GM18861 (cell line): ENCODE measurements around the gene GBGT1.

Source experiments
- ATAC-seq: cut with Tn5 transposase; IDR thresholded peaks from one replicate; pipeline ENCODE4 v1.9.1; 2021; ENCODE audit not compliant: unreplicated experiment

GBGT1 gene

DNA sequence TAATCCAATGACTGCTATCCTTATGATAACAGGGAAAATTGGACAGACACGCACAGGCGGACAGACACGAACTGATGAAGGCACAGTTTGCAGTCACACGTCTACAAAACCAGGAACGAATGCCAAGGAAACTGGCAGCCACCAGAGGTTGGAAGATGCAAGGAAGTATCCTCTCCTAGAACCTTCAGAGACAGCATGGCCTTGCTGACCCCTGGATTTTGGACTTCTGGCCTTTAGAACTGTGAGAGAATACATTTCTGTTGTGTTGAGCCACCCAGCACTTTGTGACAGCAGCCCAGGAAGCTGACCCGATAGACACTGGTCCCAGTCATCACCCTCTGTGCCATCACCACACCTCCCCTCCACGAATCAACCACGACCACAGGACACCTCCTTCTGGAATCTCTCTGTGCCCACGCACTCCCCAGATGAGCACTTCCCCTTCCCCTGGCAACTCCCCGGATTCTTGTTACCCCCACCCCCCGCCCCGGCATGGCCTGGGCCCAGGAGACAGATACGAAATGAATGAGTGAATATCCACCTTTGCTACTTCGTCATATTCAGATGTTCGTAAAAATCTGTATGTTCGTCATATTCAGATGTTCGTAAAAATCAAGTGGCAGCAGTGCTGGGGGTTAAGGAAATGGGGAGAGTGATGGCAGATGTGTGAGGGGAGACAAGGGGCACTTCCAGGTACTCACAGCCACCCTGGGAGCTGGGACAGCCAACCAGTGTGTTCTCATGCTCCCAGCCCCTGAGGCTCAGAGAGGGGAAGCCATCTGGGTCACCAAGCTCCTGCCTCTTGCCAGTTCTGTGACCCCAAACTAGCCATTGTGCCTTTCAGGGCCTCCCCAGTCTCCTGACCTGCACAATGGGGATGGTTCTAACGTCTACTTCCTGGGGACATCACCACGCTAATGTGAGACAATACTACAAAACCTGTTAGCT lies 18.5 kb downstream of the GBGT1 start:
- no peak for ATAC-seq

DNA sequence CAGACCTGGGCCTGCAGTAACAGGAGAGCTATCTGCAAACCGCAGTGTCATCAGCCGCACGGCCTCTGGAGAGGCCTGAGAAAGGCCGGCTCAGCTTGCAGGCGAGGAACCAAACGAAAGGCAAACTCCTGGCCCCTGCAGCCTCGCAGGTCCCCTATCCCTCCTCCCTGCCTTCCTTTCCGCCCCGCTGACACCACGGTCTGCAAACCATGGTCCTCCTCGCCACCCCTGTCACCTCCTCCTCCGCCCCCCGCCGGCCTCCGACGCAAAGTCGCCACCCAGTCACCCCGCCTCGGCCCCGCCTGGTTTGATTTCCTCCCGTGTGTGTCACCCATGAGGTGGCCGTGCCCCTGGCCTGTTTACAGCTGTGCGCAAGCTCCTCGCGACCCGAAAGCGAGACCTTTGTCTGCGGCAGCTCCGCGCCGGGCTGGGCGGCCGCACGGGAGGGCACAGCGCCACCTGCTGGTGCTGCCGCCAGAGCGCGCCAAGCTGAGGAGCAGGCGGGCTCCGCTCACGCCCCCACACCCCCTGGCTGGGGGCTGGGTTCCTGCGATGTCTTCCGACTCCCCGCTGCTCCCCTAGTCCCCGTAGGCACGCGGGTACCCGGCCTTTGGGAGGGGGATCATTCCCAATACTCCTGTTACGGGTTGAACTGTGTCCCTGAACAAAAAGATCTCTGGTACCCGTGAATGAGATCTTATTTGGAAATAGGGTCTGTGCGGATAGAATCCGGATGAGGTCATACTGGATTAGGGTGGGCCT lies 19.4 kb downstream of the GBGT1 start:
- ATAC-seq, result peak; percentile 29

DNA sequence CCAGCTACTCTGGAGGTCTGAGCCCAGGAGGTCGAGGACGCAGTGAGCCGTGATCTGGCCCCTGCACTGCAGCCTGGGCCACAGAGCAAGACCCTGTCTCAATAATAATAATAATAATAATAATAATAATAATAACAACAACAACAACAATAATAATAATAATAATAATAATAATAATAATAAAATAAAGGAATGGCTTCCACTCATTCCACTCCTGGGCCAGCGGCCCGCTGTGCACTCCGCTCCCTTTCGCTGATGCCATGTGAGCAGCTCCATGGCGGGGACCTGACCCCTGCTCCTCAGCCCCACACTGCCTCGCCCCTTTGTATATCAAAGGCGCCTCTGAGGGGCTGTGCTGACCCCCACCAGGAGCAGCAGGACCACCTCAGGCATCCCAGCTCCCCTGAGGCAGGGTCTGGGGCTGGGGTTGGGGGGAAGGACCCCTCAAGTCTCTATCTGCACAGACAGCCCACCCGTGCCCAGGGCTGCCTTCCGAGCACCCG lies 20.0 kb downstream of the GBGT1 start:
- no peak for ATAC-seq

DNA sequence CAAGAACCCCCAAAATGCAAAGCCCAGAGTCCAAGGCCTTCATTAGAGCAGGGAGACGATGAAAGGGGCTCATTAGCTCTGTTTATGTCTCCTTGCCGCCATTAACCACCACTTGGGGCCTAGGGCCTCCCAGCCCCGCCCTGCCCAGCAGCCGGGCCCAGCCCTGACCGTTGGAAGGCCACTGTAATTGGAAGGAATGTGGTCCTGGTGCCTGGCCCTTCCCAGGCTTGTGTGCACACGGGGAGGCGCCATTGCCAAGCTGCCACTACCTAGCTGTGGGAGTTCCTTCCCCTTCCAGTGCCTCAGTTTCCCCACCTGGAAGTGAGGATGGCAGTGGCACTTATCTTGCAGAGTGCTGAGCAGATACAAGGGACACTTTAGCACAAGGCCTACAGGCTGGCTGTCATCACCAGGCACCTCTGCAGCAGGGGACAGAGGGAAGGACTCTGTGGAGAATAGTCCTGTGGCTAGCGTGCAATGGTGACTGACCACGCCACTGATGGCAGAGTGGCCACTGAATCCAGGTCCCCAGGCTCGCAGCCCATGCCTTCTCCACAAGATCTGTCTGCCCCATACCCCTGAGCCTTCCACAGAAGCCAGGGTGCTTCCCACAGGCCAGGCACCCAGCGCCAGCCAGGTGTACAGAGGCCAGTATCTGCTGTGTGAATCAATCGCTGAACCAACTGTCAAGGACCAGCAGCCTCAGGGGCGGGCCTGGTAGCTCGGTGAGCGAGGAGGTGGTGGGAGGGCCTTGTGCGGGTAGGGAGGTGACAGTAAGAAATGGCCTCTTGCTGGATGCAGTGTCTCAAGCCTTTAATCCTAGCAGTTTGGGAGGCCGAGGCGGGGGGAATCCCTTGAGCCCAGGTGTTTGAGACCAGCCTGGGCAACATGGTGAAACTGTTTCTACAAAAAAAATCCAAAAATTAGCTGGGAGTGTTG lies 20.8 kb downstream of the GBGT1 start:
- no peak for ATAC-seq

DNA sequence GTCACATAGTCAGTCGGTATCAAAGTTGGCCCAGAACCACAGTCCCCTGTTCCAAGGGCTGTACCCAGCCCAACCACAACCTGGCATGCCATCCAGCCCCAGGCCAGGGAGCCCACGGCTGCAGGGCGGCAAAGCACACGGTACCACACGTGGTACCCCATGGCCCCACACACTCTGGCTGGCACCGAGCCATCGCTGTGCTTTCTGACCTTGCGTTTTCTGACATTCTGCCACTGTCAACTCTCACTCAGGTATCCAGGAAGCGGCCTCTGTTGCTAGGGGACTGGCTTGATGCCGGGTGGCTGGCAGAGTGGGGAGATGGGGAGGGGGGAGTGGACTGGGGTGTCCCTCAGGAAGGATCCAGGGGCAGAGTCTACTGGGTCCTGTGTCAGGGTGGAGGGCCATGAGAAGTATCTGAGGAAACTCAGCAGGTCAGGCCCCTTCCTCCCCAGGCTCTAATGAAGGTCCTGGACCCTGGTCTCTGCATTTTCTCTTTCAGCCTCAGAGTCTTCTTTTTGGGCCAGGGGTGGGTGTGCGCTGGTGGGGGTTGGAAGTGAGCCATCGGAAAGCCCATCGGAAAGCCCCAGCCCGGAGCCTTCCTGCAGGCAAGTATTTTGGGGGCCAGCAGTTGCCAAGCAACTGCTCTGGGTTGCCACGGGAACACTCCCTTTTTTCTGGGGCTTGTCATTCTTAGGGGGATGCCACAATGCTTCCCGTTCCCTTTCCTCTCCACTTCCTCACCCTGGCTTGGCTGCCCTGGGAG lies 21.7 kb downstream of the GBGT1 start:
- ATAC-seq, result no peak

DNA sequence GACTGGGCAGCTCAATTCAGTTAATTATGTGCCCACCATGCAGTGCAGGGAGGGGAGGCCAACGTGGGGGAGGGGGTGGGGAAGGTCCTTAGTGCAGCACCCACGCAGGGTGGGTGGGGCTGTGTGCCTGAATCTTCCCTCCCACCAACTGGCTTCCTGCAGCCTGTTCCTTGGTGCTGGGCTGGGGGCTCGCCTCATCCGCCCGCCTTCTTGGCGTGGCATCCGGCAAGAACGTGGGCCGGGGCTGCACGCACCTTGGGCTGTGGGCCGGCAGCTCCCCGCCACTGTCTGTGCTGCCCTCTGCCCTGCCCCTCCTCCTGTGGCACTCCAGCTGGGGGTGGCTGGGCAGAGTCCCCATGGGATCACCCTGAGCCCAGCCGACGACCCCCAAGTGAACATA lies 23.1 kb downstream of the GBGT1 start:
- ATAC-seq, result no peak

DNA sequence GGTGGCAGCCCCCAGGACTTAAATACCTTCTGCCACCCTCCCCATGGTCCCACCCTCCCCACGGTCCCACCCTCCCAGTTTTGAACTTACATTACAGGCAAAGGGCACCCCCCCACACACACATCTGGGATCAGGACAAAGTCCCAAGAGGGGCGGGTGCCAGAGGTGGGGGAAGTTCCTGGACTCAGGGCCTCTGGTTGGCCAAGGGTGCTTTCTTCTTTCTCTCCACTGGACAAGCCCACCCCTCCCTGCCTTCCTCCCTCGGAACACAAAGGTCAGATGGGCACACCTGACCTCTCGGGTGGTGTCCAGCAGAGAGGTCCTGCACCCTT lies 23.6 kb downstream of the GBGT1 start:
- ATAC-seq, result no peak

DNA sequence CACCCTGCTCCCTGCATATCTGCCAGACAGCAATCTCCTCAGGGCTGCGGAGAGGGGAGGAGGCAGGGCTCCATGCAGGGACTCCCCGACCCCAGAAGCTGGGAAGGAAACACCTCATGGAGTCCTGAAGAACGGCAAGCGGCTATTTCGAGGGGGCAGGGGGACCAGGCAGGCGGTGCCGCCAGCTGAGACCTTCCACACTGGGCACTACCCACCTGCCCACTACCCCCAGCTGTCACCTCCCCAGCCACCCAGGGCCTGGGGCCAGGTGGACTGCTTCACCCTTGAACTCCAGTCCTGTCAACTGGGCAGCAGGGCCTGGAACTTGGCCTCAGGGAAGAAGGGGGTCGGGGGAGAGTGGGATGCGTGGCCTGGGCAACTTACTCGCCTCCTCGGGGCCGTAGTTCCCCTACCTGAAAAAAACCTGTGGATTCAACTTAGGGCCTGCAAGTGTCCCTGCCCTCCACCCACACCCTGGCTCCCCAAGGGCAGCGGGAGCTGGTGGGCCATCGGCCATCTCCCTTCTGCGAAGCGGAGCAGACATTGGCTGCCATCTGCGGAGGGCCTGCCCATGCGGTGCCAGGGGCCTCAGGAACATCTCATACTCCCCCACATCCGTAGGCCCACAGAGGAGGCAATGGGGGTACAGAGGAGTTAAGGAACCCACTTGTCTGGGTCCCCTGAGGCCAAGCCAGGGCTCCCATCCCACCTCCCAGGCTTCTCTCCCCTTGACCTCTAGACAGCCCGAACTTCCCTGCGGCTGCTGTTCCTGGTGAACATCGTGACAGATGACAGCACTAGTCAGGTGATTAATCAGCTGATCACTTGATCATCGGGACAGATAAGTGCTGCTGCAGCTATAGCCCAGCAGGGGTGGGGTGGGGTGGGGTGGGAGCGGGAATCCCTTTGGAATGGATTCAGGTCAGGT lies 24.2 kb downstream of the GBGT1 start:
- no peak for ATAC-seq

DNA sequence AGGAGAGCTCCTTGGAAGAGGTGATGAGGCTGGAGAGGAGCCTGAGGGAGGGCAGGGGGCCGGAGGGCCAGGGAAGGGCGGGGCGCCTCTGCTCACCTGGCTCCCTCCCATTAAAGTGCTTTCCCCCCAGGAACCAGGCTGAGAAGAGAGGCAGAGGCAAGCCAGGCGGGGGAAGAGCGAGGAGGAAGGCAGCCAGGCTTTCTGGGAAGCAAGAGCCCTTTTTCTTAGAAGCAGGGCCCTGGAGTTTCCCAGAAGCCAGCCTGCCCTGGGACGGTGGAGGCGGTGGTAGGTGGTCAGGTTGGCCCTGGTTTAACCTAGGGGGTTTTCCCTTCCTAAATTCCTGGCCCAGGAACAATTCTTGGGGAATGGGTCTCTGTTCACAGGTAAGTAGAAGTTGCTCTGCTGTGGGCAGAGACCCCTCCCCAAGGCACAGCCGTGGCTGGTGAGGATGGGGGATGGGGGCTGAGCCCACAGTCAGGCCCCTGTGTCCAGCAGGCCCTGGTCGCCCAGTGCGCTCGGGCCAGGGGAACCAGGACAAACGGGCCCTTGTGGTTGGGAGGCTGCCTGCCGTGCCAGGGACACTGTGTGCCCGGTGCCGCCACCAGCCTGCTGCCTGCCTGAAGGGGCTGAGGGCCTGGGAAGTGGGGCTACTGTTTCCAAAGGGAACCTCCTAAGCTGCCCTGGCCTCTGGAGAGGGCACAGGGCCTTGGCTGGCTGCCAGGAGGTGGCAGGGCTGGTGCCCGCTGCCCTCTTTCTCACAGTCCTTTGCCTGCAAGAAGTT lies 26.1 kb downstream of the GBGT1 start:
- no peak for ATAC-seq

DNA sequence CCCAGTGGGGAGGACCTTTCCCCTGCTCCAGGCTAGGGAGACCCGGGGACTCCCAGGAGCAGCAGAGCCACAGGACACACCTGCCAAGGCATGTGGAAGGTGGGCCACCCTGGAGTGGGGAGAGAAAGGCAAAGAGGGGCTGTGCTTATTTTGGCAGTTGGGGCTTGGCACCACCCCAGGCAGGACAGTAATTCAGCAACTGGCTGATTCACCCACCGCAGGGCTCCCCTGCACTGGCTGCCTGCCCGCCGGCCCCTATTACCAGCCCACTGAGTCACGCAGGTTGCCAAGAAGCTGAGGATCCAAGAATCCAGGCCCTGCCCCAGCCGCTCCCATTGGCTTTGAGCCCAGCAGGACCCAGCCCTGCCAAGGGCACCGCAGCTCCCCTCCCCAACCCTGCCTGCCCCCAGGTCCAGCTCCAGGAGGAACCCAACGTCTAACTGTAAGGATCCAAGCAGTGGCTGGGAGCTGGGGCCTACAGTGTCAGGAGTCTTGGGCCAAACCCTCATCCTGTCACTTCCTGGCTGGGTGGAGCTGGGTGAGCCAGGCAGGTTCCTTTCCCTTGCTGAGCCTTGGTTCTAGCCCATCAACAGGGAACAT lies 28.5 kb downstream of the GBGT1 start:
- ATAC-seq, result no peak

DNA sequence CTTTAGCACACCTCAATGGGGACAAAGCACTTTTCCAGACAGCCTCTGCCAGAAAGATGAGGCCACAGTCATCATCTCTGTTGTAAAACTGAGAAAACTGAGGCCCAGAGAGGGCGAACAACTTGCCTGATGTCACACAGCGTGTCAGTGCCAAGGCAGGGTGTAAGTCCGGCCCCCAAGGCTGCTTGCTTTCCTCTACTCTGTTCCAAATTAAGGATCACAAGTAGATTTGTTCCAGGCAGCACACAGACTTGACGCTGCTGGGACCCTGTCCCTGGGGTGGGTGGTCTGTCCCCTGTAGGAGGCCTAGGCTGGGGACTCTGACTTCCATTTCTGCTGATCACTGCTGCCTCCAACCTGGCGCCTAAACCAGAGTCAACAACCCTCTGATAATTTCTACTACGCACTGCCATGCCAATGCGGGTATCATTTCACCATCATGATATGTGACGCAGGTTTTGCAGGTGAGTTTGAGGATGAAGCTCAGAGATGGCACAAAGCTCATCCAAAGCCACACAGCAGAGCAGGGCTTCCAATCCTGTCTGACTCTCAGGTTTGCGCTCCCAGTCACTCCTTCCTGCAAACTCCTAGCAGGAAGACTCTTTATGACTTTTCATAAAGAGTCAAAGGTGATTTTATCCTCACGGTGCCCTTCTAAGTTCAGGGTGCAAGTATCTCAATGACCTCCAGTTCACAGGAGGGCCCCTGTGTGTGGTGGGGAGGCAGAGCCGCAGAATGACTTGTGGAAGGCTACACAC lies 29.1 kb downstream of the GBGT1 start:
- ATAC-seq, result no peak

DNA sequence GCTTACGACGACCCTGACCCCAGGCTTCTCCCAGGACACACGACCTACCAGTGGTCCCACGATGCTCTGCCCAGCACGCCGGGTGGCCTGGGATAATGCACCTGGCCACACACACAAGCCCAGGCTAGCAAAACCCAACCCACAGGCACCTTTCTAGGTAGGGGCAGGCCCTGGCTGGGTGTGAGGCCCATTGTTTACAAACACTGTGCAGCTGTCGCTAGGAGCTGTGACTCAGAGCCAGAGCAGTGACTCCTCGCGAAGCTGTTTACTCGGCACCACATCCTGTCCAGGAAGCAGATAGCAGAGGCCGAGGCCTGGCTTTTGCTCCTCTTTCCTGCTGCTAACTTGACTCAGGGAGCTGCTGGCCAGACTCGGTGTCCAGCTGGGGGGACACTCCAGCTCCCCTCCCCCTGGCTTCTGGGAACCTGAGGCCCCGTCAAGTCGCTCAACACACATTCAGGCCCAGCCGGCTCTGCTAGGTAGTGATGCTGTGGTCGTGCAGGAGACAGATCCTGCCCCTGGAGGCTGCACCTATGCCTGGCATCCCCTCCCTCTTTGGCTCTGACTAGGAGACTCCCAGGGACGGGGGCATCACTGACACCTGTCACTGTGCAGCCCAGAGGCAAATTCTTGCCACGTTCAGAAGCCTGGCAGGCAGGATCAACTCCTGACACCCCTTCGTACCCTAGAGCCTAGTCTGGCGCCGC lies 29.9 kb downstream of the GBGT1 start:
- ATAC-seq, result peak; percentile 67

DNA sequence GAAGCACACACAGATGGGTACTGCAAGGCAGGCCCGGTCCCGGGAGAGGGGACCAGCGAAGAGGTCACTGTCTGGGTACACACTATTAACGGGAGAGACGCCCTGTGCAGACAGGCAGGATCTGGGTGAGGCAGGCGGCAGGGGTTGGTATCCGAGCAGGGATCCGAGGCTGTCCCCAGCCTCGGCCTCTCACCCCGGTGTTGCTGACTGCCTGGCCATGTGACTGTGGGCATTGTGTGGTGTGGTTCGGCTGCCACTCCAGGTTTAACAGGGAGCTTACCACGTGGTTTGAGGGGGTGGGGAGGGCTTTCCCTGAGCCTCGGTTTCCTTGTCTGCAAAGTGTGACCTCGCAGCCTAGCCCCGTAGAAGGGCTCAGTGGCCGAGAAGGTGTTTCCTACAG lies 31.5 kb downstream of the GBGT1 start:
- ATAC-seq, result no peak

DNA sequence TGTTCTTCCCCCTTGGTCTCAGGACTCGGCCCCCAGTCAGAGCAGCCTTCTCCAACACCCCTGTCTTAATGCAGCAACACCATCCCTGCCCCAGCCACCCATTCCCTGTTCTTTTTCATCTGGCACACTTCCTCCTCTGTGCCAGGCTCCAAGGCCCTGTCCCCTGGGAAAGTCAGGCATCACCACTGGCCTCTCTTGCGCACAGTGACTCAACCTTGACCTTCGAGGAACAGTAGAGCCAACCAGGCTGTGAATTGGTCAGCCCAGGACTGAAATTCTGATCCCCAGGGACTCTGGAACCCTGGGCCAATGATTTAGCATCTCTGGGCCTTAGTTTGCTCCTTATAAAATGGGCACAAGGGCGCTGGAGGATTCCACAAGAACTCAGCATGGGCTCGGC lies 32.2 kb downstream of the GBGT1 start:
- ATAC-seq, result no peak

DNA sequence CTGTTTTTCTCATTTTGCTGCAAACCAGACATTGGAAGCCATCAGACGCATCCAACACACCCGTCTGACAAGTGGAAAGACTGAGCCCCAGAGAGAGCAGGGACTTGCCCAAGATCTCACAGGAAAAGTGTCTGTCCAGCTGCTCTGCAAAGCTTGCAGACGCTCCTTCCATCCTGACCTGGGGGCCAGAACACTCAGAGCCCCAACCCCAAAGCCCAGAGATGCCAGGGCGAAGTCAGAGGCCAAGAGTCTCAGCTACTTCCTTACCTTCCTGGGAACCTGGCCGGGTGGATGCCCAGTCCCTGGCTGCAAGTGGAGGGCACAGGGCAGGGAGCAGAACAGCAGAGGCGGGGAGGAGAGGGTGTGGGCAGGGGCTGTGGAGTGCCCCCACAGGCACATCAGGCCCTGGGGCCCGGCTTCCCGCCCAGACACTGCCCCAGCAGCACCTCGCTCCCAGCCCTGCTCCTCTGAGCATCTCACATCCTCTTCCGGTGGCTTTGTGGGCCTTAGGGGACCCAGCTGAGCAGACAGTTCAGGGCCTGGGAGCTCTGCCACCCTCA lies 32.9 kb downstream of the GBGT1 start:
- ATAC-seq, result peak; percentile 35

DNA sequence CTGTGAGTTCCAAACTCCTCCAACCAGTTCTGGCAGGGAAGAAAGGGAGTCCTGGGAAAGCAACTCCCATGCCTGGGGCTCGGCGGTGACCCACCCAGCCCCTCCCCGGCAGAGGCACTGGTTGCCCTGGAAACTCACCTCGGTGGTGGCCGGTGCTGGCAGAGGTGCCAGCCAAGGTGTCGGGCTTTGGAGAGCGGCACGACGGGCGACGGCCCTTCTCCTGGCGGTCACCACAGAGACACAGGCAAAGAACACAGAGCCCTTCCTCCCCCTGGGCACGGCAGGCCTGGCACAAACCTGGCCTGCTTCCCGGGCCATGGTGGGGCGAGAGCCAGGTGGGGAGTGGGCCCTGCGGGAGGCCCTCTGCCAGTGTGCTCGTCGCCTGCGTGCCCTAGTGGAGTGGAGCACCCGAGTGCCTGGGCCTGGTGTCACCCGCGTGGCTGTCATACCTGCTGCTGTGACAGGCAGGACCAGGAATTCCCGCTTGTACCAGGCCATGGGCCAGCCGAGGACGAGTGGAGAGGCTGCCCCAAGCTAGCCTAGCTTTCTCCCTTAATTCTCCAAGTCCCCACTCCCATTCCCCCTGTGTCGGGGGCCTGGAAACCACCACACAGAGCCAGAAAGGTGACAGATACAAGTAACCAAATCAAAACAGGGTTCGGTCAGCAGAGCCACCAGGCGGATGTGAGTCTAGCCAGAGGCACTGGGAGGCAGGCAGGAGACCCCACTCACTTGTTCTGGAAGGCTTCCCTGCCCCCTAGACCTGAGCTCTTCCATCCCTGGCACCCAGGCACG lies 34.5 kb downstream of the GBGT1 start:
- no peak for ATAC-seq
